Esophagus muscularis mucosa (tissue), 4 donors: ENCODE data around the gene CCDC88C.

Source experiments
- CTCF ChIP-seq, 3 experiments: fragments of 200-600 bp in 2 of 3; fragments of 450-650 bp in 1 of 3; sonication (generic) in 2 of 3; IDR thresholded peaks; one replicate each; pipeline ENCODE4 v1.5.1; 2017 to 2019; ENCODE audit warnings: antibody characterized with exemption in 3 of 3, mild to moderate bottlenecking in 2 of 3, moderate library complexity in 1 of 3
- EP300 ChIP-seq: sonication (generic); formaldehyde crosslinking; IDR thresholded peaks from one replicate; pipeline ENCODE4 v1.6.1; 2017; ENCODE audit warnings: antibody characterized with exemption
- POLR2A ChIP-seq: fragments of 450-650 bp; IDR thresholded peaks from one replicate; pipeline ENCODE4 v1.6.1; 2017; ENCODE audit warnings: antibody characterized with exemption, moderate library complexity, mild to moderate bottlenecking, low read depth
- POLR2AphosphoS5 ChIP-seq, 2 donors: sonication (generic); formaldehyde crosslinking; IDR thresholded peaks; one replicate each; pipeline ENCODE4 v1.6.1; 2017; ENCODE audit warnings: antibody characterized with exemption in 2 of 2

GRCh38 chr14:91341334-91341733, 76.3 kb downstream of the CCDC88C start:
- TF ChIP-seq CTCF (IDR thresholded peaks at IDR 0.05), result no peak
- no peak for TF ChIP-seq POLR2A
- no peak for TF ChIP-seq EP300
- no peak for TF ChIP-seq POLR2AphosphoS5 (IDR thresholded peaks at IDR 0.05)
